GM12875 (cell line): ENCODE data around the gene MAML2.
A peak's percentile ranks its signal among the peaks of the same experiment; 100 is the strongest.

Experiments
- H3K4me3 ChIP-seq: one replicate; pipeline ENCODE4 v1.5.1; 2011; ENCODE audit warnings: low read depth, low read length, control low read depth
- CTCF ChIP-seq: IDR thresholded peaks from 2 replicates; pipeline ENCODE4 v1.5.1; 2011; ENCODE audit warnings: low read depth, mild to moderate bottlenecking, control low read depth, inconsistent platforms, low read length, moderate library complexity, borderline replicate concordance; ENCODE audit not compliant: insufficient read depth

The MAML2 gene

GRCh38 chr11:96342961-96343711, at the start of gene MAML2:
TSS of gene MAML2 (minus strand) at chr11:96343195. CDS start at chr11:96341895, 1,300 bp downstream.
- peak; percentile 92 for TF ChIP-seq CTCF
- H3K4me3 ChIP-seq = peak within 1 kb of the TSS; percentile 55

GRCh38 chr11:96391698-96392307, 48.8 kb upstream of the MAML2 start:
- no peak overlapping the region for H3K4me3 ChIP-seq
- no peak for TF ChIP-seq CTCF

- peak overlapping the region; percentile 88 for H3K4me3 ChIP-seq
- TF ChIP-seq CTCF = no peak
Observed at GRCh38 chr11:96390488-96390792, 47.4 kb upstream of the MAML2 start.

- TF ChIP-seq CTCF = no peak
- peak within 1 kb of the TSS; percentile 88 for H3K4me3 ChIP-seq
Observed at GRCh38 chr11:96389720-96390487, 46.9 kb upstream of the MAML2 start, which contains the start of the genes CCDC82 and JRKL. TSS of gene CCDC82 (minus strand) at chr11:96389912. CDS start at chr11:96384747, 5,165 bp downstream. TSS of gene JRKL (plus strand) at chr11:96390013. CDS start at chr11:96390650, 637 bp downstream.

GRCh38 chr11:96388891-96389719, 46.1 kb upstream of the MAML2 start:
- peak overlapping the region; percentile 88 for H3K4me3 ChIP-seq
- TF ChIP-seq CTCF = no peak

GRCh38 chr11:96385187-96385586, 42.2 kb upstream of the MAML2 start:
- H3K4me3 ChIP-seq = no peak overlapping the region
- TF ChIP-seq CTCF = no peak
